GM18511 (cell line): ENCODE data around the gene DTYMK.
"Not testable (repeated sequence)": the region's sequence is repeated elsewhere in the genome, so short reads cannot be mapped to it uniquely, and the experiment has no call there.

Experiments used
- ATAC-seq: cut with Tn5 transposase; IDR thresholded peaks from one replicate; pipeline ENCODE4 v1.9.1; 2021; ENCODE audit warnings: mild to moderate bottlenecking, moderate library complexity; ENCODE audit not compliant: unreplicated experiment

DTYMK gene

GRCh38 chr2:241673189-241673663, 13.4 kb downstream of the DTYMK start:
- ATAC-seq, result no peak

GRCh38 chr2:241672243-241673188, 14.1 kb downstream of the DTYMK start:
- no peak for ATAC-seq

GRCh38 chr2:241671457-241672240, 15.0 kb downstream of the DTYMK start:
- no peak for ATAC-seq

GRCh38 chr2:241670333-241671110, 16.1 kb downstream of the DTYMK start:
- no peak for ATAC-seq

GRCh38 chr2:241668839-241669238, 17.8 kb downstream of the DTYMK start:
- ATAC-seq, result no peak

GRCh38 chr2:241668354-241668753, 18.3 kb downstream of the DTYMK start:
- no peak for ATAC-seq

GRCh38 chr2:241666627-241667400, 19.8 kb downstream of the DTYMK start:
- ATAC-seq, result no peak

- ATAC-seq, result no peak
Measured at GRCh38 chr2:241665731-241666440, 20.7 kb downstream of the DTYMK start.

- not testable (repeated sequence) for ATAC-seq
Measured at GRCh38 chr2:241662731-241663130, 23.9 kb downstream of the DTYMK start.

GRCh38 chr2:241660593-241661213, 25.9 kb downstream of the DTYMK start:
- no peak for ATAC-seq

- no peak for ATAC-seq
Measured at GRCh38 chr2:241659150-241659739, 27.4 kb downstream of the DTYMK start.

GRCh38 chr2:241658296-241658695, 28.3 kb downstream of the DTYMK start:
- no peak for ATAC-seq

- ATAC-seq, result no peak
Measured at GRCh38 chr2:241657786-241658254, 28.8 kb downstream of the DTYMK start.

GRCh38 chr2:241656190-241656741, 30.3 kb downstream of the DTYMK start:
- no peak for ATAC-seq

GRCh38 chr2:241655516-241656189, 31.0 kb downstream of the DTYMK start:
- no peak for ATAC-seq

- no peak for ATAC-seq
Measured at GRCh38 chr2:241654551-241654950, 32.1 kb downstream of the DTYMK start.

GRCh38 chr2:241653210-241653750, 33.3 kb downstream of the DTYMK start:
- ATAC-seq, result no peak
